ENCODE results near the gene PTH1R.

DNA sequence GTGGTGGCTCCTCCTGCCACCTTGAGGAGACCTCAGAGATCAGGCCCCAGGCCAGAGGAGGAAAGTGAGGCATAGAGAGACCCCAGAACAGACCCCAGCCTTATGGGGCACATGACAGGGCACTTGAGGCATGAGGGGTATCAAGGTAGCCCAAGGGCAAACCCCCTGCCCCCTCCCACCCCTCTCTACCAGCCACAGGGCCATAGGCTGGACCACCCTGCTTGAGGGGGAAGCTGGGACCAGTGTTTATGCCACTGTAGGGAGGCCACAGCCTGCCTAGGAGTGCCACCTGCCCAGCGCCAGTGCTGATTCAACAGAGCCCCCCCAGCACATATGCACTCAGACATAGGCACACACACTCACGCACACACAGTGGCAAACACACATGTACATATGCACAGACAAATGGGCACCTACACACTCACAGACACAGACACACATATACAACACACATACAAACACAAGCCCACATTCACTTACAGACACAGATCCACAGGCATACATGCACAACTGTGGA, 24.6 kb upstream of the PTH1R start:
- TF ChIP-seq POLR2A (IDR thresholded peaks at IDR 0.05; ENCODE audit: low read depth, low read length): no peak
- no peak for TF ChIP-seq POLR2AphosphoS5 (IDR thresholded peaks at IDR 0.05; ENCODE audit: low read depth, low read length)
- no peak for TF ChIP-seq TAF1 (IDR thresholded peaks at IDR 0.05; ENCODE audit: borderline replicate concordance, low read depth, low read length)

Data from GM12892 (cell line).